RWPE2 (cell line): ENCODE data around the gene SAMD9L.

Experiments
- ATAC-seq: fragments of 200-7000 bp; cut with Tn5 transposase; 3 replicates; pipeline ENCODE4 v1.9.1; 2021; ENCODE audit warnings: low read depth
- DNase-seq: peaks from one replicate; pipeline ENCODE4 v3.0.0-alpha.2; 2020; ENCODE audit warnings: low spot score
- H3K27ac ChIP-seq: fragments of 450-650 bp; 2 replicates; pipeline ENCODE4 v1.5.1; 2017; ENCODE audit warnings: mild to moderate bottlenecking; ENCODE audit not compliant: poor library complexity, severe bottlenecking
- H3K27me3 ChIP-seq: fragments of 250-450 bp; sonication (Bioruptor Pico); 2 replicates; pipeline ENCODE4 v1.5.1; 2021; ENCODE audit warnings: mild to moderate bottlenecking, moderate library complexity; ENCODE audit not compliant: insufficient read depth, poor library complexity, severe bottlenecking
- H3K36me3 ChIP-seq: fragments of 250-450 bp; sonication (Bioruptor Pico); 2 replicates; pipeline ENCODE4 v1.5.1; 2020; ENCODE audit warnings: low read depth, mild to moderate bottlenecking, moderate library complexity
- H3K4me1 ChIP-seq: fragments of 250-450 bp; sonication (Bioruptor Pico); 2 replicates; pipeline ENCODE4 v1.5.1; 2021; ENCODE audit warnings: mild to moderate bottlenecking, moderate library complexity; ENCODE audit not compliant: insufficient read depth, poor library complexity, severe bottlenecking
- H3K4me3 ChIP-seq: fragments of 250-450 bp; sonication (Bioruptor Pico); 2 replicates; pipeline ENCODE4 v1.5.1; 2021; ENCODE audit warnings: mild to moderate bottlenecking, moderate library complexity; ENCODE audit not compliant: severe bottlenecking
- H3K9me3 ChIP-seq: fragments of 250-450 bp; sonication (Bioruptor Pico); 2 replicates; pipeline ENCODE4 v1.5.1; 2021; ENCODE audit warnings: mild to moderate bottlenecking, moderate library complexity; ENCODE audit not compliant: severe bottlenecking
- CTCF ChIP-seq: fragments of 450-650 bp; IDR thresholded peaks from one replicate; pipeline ENCODE4 v1.5.1; 2017; ENCODE audit warnings: mild to moderate bottlenecking, moderate library complexity; ENCODE audit not compliant: poor library complexity, severe bottlenecking

Gene SAMD9L

GRCh38 chr7:93172683-93173082 lies 24.5 kb upstream of the SAMD9L start:
- Histone ChIP-seq H3K4me1 (no peaks in the 10 kb centered on the region), H3K27ac (no peak overlapping the region)
- ATAC-seq = no peak

GRCh38 chr7:93171606-93172226 lies 23.5 kb upstream of the SAMD9L start:
- Histone ChIP-seq H3K27ac (no peak overlapping the region), H3K36me3 (no peaks in the 10 kb centered on the region), H3K27me3 (no peaks in the 10 kb centered on the region), H3K9me3 (peaks cover 7% of the 10 kb centered on the region), H3K4me3 (no peak overlapping the region), H3K4me1 (no peaks in the 10 kb centered on the region)
- no peak for DNase-seq
- no peak for ATAC-seq
- no peak for TF ChIP-seq CTCF

More at GRCh38 chr7:93172683-93173082, 24.5 kb upstream of the SAMD9L start:
- H3K4me3 ChIP-seq = no peak overlapping the region
- H3K9me3 ChIP-seq = peaks cover 7% of the 10 kb centered on the region
- H3K27me3 ChIP-seq = no peaks in the 10 kb centered on the region
- DNase-seq = no peak
- TF ChIP-seq CTCF = no peak
- H3K36me3 ChIP-seq = no peaks in the 10 kb centered on the region

- Histone ChIP-seq H3K4me3 (no peak overlapping the region), H3K4me1 (no peaks in the 10 kb centered on the region), H3K36me3 (no peaks in the 10 kb centered on the region), H3K27me3 (no peaks in the 10 kb centered on the region), H3K9me3 (no peaks in the 10 kb centered on the region), H3K27ac (no peak overlapping the region)
- TF ChIP-seq CTCF = no peak
- DNase-seq (no peak), ATAC-seq (no peak)
Observed at GRCh38 chr7:93165447-93165846, 17.3 kb upstream of the SAMD9L start.

GRCh38 chr7:93164766-93165165 lies 16.6 kb upstream of the SAMD9L start:
- Histone ChIP-seq H3K4me1 (no peaks in the 10 kb centered on the region), H3K9me3 (no peaks in the 10 kb centered on the region), H3K27me3 (no peaks in the 10 kb centered on the region), H3K4me3 (no peak overlapping the region), H3K36me3 (no peaks in the 10 kb centered on the region), H3K27ac (no peak overlapping the region)
- no peak for DNase-seq
- TF ChIP-seq CTCF = no peak
- no peak for ATAC-seq

GRCh38 chr7:93161181-93161762 lies 13.1 kb upstream of the SAMD9L start:
- no peak for ATAC-seq
- Histone ChIP-seq H3K9me3 (peaks cover 1% of the 10 kb centered on the region), H3K27ac (no peak overlapping the region), H3K4me1 (no peaks in the 10 kb centered on the region), H3K36me3 (no peaks in the 10 kb centered on the region), H3K27me3 (no peaks in the 10 kb centered on the region), H3K4me3 (no peak overlapping the region)
- no peak for DNase-seq
- no peak for TF ChIP-seq CTCF
